IMR-90 (cell line): ENCODE measurements around the gene ADD2.

Experiments used
- CTCF ChIP-seq: conservative IDR thresholded peaks from 2 replicates; pipeline ENCODE4 v1.5.1; 2012; ENCODE audit warnings: mild to moderate bottlenecking, low read depth, low read length, improper control_type of control experiment
- NFE2L2 ChIP-seq: fragments of 150-350 bp; IDR thresholded peaks from 2 replicates; pipeline ENCODE4 v1.6.1; 2016; ENCODE audit warnings: low read depth, mild to moderate bottlenecking, low read length
- POLR2A ChIP-seq: IDR thresholded peaks from 2 replicates; pipeline ENCODE4 v1.6.1; 2012; ENCODE audit warnings: mild to moderate bottlenecking, low read depth, low read length

GRCh38 chr2:70767079-70767698 lies 811 bp downstream of the ADD2 start:
- TF ChIP-seq NFE2L2 = no peak
- TF ChIP-seq CTCF = no peak
- no peak for TF ChIP-seq POLR2A
